Breast epithelium (tissue), 3 donors: Measurements from ENCODE around the gene PTP4A1.

Source experiments
- CTCF ChIP-seq, 3 donors: fragments of 450-650 bp; IDR thresholded peaks; one replicate each; pipeline ENCODE4 v1.5.1; 2016 to 2017; ENCODE audit warnings: antibody characterized with exemption in 3 of 3, mild to moderate bottlenecking in 3 of 3, moderate library complexity in 3 of 3
- POLR2AphosphoS5 ChIP-seq, 3 donors: sonication (generic); formaldehyde crosslinking; IDR thresholded peaks; one replicate each; pipeline ENCODE4 v1.6.1; 2017; ENCODE audit warnings: antibody characterized with exemption in 3 of 3

DNA sequence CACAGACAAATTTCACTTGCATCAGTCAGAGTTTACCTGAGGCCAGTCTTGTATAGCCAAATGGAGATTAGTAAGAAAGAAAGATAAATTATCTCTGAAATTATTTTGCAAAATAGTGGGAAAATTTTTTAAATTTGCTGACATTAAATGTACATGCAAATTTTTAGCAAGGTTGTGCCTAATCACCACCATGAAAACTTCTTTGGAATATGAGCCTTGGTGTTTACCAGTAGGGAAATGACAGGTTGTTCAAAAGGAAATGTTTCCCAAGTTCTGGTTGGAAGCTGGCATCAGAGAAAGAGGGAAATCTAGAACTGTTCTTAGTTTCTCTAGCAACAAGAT lies 34.4 kb upstream of the PTP4A1 start:
- TF ChIP-seq CTCF (IDR thresholded peaks at IDR 0.05) (no peak), POLR2AphosphoS5 (IDR thresholded peaks at IDR 0.05) (no peak)
